A673 (cell line): ENCODE measurements around the gene TCAF1. TPM values are rescaled to one million over a fixed set of nuclear protein-coding genes. Genes with fewer than 3 reads are reported as not detected.
"Not testable (repeated sequence)": the region's sequence is repeated elsewhere in the genome, so short reads cannot be mapped to it uniquely, and the experiment has no call there.

Source experiments
- BruUV-seq: library from RNA; stranded (reverse); fragments of 400-500 nt; replicated peaks from 2 replicates; lab custom pipeline; 2021; lab: Mats Ljungman, UMichigan
- CTCF ChIA-PET: fragments of 300-600 bp; sonication (Branson Sonifier 250); formaldehyde crosslinking; loops from one replicate; lab custom pipeline; 2022; ENCODE audit warnings: antibody characterized with exemption; lab: Charles Lee
- POLR2A ChIA-PET: fragments of 300-600 bp; sonication (Branson Sonifier 250); formaldehyde crosslinking; loops from one replicate; lab custom pipeline; 2022; ENCODE audit warnings: antibody characterized with exemption; ENCODE audit not compliant: low non-redundant PET; lab: Charles Lee
- DNase-seq: peaks from one replicate; pipeline ENCODE4 v3.0.0-alpha.2; 2015; ENCODE audit warnings: low spot score
- H3K27ac ChIP-seq: fragments of 200-600 bp; sonication (generic); 2 replicates; pipeline ENCODE4 v1.5.1; 2016; ENCODE audit warnings: mixed run types, low read depth, mild to moderate bottlenecking, mixed read lengths, antibody characterized with exemption, low read length; ENCODE audit not compliant: poor library complexity, severe bottlenecking
- H3K27me3 ChIP-seq: fragments of 200-600 bp; sonication (generic); replicated peaks from 2 replicates; pipeline ENCODE4 v1.6.1; 2017; ENCODE audit warnings: mixed run types, low read depth, mild to moderate bottlenecking, mixed read lengths, antibody characterized with exemption, low read length; ENCODE audit not compliant: insufficient read depth, poor library complexity
- H3K36me3 ChIP-seq: fragments of 200-600 bp; sonication (generic); 2 replicates; pipeline ENCODE4 v1.6.1; 2016; ENCODE audit warnings: mixed run types, mild to moderate bottlenecking, mixed read lengths, antibody characterized with exemption, low read length; ENCODE audit not compliant: insufficient read depth, poor library complexity, severe bottlenecking
- H3K4me1 ChIP-seq: fragments of 200-600 bp; sonication (generic); 2 replicates; pipeline ENCODE4 v1.6.1; 2017; ENCODE audit warnings: mixed run types, mild to moderate bottlenecking, mixed read lengths, antibody characterized with exemption, low read length; ENCODE audit not compliant: insufficient read depth, poor library complexity, severe bottlenecking
- H3K4me3 ChIP-seq: fragments of 200-600 bp; sonication (generic); 2 replicates; pipeline ENCODE4 v1.5.1; 2016; ENCODE audit warnings: low read depth, mixed run types, mild to moderate bottlenecking, mixed read lengths, low read length; ENCODE audit not compliant: poor library complexity, severe bottlenecking
- H3K9me3 ChIP-seq: fragments of 200-600 bp; sonication (generic); 2 replicates; pipeline ENCODE4 v1.6.1; 2016; ENCODE audit warnings: mixed run types, low read depth, mild to moderate bottlenecking, mixed read lengths, antibody characterized with exemption, low read length; ENCODE audit not compliant: poor library complexity, severe bottlenecking
- intact Hi-C: fragments of 100-400 bp; cut with micrococcal nuclease; formaldehyde crosslinking; loops from one replicate; pipeline ENCODE4 v1.10.0; 2022; ENCODE audit not compliant: unreplicated experiment
- total RNA-seq: library from RNA; stranded (reverse); gene quantifications from 2 replicates; pipeline ENCODE4 v1.2.3, GENCODE V29; 2021

TCAF1 gene
- total RNA-seq, 1 experiment from 2014 or later = 38.6 TPM

GRCh38 chr7:143806664-143807071 is 95.3 kb downstream of the TCAF1 start:
- H3K9me3 ChIP-seq, intact Hi-C loops, CTCF ChIA-PET, DNase-seq, H3K4me3 ChIP-seq, BruUV-seq, H3K4me1 ChIP-seq, POLR2A ChIA-PET, H3K27ac ChIP-seq, H3K36me3 ChIP-seq, H3K27me3 ChIP-seq: not testable (repeated sequence)

Other genes with a start within 250 kb of the TCAF1 start
- 0.17 TPM in 1 of 2 replicates, not detected in the other for gene CTAGE6, start 144.5 kb downstream of the TCAF1 start, total RNA-seq
- gene OR2F2, start 33.1 kb upstream of the TCAF1 start, total RNA-seq = not detected in 2 replicates
- not detected in 2 replicates for gene OR2F1, start 52.7 kb upstream of the TCAF1 start, total RNA-seq
- gene OR6B1, start 98.1 kb upstream of the TCAF1 start, total RNA-seq = not detected in 2 replicates
- gene OR2A5, start 146.8 kb upstream of the TCAF1 start, total RNA-seq = not detected in 2 replicates
- not detected in 2 replicates for gene OR2A25, start 167.6 kb upstream of the TCAF1 start, total RNA-seq
- not detected in 2 replicates for gene OR2A12, start 184.1 kb upstream of the TCAF1 start, total RNA-seq
- gene OR2A2, start 207.4 kb upstream of the TCAF1 start, total RNA-seq = not detected in 2 replicates
- gene OR2A14, start 221.0 kb upstream of the TCAF1 start, total RNA-seq = not detected in 2 replicates